Measurements from ENCODE around the gene CNOT11. TPM values are rescaled to one million over a fixed set of nuclear protein-coding genes. Genes with fewer than 3 reads are reported as not detected.

Gene CNOT11
- total RNA-seq, 1 experiment from 2014 or later = 54.0 TPM

DNA sequence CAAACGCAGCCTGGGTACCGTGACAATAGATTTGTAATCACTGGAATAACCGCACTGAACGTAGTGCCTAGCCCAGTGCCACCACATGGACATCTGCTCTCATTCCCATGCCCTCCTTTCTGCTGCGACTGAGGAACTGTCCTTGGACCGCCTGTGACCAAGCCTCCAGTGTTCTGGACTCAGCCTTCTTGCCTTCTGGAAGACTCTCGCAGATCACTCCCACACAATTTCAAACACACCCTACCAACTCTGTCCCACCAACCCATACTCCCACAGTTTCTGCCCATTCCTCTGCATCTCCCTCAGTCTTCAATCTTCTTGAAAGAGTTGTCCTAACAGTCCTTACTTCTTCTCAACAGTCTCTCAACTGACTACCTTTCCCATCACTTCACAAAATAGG is 53.7 kb downstream of the CNOT11 start (continued):
- TF ChIP-seq, protein P1, sequence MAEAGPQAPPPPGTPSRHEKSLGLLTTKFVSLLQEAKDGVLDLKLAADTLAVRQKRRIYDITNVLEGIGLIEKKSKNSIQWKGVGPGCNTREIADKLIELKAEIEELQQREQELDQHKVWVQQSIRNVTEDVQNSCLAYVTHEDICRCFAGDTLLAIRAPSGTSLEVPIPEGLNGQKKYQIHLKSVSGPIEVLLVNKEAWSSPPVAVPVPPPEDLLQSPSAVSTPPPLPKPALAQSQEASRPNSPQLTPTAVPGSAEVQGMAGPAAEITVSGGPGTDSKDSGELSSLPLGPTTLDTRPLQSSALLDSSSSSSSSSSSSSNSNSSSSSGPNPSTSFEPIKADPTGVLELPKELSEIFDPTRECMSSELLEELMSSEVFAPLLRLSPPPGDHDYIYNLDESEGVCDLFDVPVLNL (CRISPR knock-in tag; IDR thresholded peaks at IDR 0.05; ENCODE audit: borderline replicate concordance, low read depth) = no peak
- TF ChIP-seq ZNF396 (CRISPR knock-in tag; IDR thresholded peaks at IDR 0.05; ENCODE audit: borderline replicate concordance) = no peak

DNA sequence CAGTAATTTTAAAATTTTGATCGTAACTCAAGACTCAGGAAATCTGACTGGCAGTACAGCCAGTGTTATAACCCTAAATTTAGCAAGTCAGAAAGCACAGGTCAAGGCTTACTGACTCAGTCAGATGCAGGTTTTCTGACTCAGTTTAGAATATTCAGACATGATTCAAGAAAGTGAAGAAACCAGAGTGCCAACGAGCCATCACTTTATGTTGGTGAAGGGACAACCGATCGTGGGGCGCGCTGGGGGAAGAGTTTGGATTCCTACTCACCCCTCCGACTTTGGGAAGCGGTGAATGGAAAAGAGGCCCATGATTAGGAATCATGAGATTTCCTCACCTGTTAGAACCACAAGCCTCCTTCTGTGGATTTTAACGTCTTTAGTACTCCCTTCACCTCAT is 54.8 kb downstream of the CNOT11 start:
- ChIA-PET POLR2A (no interaction called here), CTCF (no interaction called here)
- no peak for DNase-seq (ENCODE audit: low spot score)
- H3K4me3 Mint-ChIP-seq = peak overlapping the region; percentile 87
- no peak overlapping the region for H3K27ac Mint-ChIP-seq
- H3K4me1 Mint-ChIP-seq = peaks cover 50% of the 10 kb centered on the region
- ATAC-seq = no peak
- TF ChIP-seq SMAD3 (CRISPR knock-in tag; IDR thresholded peaks at IDR 0.05; ENCODE audit: borderline replicate concordance) (0 out of 2 replicates have a peak, but pooled peaks have one; percentile 5), HMGA2 (CRISPR knock-in tag; IDR thresholded peaks at IDR 0.05) (no peak)
- peaks cover 14% of the 10 kb centered on the region for H3K36me3 Mint-ChIP-seq
- no peaks in the 10 kb centered on the region for H3K9me3 Mint-ChIP-seq
- peaks cover 9% of the 10 kb centered on the region for H3K27me3 Mint-ChIP-seq (ENCODE audit: low read depth)

DNA sequence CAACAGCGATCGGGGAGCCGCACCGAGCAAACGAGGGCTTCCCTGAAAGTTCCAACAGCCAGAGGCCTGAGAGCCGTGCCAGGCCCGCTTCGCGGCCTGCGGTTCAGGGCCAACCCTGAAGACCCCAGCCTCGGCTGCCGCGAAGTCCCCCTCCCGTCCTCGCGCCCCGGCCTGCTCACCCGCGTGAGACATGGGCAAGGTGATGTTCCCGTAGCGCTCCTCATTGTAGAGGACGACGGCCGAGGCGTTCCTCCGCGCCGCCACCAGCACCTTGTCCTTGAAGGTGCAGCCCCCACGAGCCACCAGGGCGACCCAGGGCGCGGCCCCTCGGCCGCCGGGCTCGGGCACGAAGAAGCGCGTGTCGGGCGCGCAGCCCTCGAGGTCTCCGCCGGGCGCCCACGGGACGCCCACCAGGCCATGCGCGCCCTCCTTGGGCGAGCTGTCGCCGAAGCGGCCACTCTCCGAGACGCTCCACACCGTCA is 55.3 kb downstream of the CNOT11 start:
- H3K4me1 Mint-ChIP-seq = peaks cover 50% of the 10 kb centered on the region
- peaks cover 9% of the 10 kb centered on the region for H3K27me3 Mint-ChIP-seq (ENCODE audit: low read depth)
- peak; percentile 32 for ATAC-seq
- H3K4me3 Mint-ChIP-seq = peak overlapping the region; percentile 87
- H3K36me3 Mint-ChIP-seq = peaks cover 11% of the 10 kb centered on the region
- ChIA-PET POLR2A (interaction anchor here (1.5 kb wide), 1 partner anchor 9 kb away, joined by 5 read pairs; no protein-coding TSS in a partner anchor), CTCF (interaction anchor here (0.6 to 1.7 kb wide), 7 partner anchors 34 to 523 kb away, joined by 3 to 14 read pairs (median 3); partner anchors contain the start of gene CREG2)
- DNase-seq (ENCODE audit: low spot score) = peak; percentile 35
- H3K27ac Mint-ChIP-seq = no peak overlapping the region
- H3K9me3 Mint-ChIP-seq = no peaks in the 10 kb centered on the region
- no peak; the same call in 1 of the 2 replicates for TF ChIP-seq KAT7 (CRISPR knock-in tag; IDR thresholded peaks at IDR 0.05; ENCODE audit: borderline replicate concordance)
- TF ChIP-seq MYBL2 (CRISPR knock-in tag; IDR thresholded peaks at IDR 0.05) = peak; percentile 51; the same call in 1 of the 2 replicates
- peak; percentile 85 for TF ChIP-seq ETV6 (CRISPR knock-in tag; IDR thresholded peaks at IDR 0.05)
- TF ChIP-seq CREM (CRISPR knock-in tag; IDR thresholded peaks at IDR 0.05) = 0 out of 2 replicates have a peak, but pooled peaks have one; percentile 49
- TF ChIP-seq TCF7 (CRISPR knock-in tag; IDR thresholded peaks at IDR 0.05; ENCODE audit: low read depth) = no peak
- TF ChIP-seq, protein P2, sequence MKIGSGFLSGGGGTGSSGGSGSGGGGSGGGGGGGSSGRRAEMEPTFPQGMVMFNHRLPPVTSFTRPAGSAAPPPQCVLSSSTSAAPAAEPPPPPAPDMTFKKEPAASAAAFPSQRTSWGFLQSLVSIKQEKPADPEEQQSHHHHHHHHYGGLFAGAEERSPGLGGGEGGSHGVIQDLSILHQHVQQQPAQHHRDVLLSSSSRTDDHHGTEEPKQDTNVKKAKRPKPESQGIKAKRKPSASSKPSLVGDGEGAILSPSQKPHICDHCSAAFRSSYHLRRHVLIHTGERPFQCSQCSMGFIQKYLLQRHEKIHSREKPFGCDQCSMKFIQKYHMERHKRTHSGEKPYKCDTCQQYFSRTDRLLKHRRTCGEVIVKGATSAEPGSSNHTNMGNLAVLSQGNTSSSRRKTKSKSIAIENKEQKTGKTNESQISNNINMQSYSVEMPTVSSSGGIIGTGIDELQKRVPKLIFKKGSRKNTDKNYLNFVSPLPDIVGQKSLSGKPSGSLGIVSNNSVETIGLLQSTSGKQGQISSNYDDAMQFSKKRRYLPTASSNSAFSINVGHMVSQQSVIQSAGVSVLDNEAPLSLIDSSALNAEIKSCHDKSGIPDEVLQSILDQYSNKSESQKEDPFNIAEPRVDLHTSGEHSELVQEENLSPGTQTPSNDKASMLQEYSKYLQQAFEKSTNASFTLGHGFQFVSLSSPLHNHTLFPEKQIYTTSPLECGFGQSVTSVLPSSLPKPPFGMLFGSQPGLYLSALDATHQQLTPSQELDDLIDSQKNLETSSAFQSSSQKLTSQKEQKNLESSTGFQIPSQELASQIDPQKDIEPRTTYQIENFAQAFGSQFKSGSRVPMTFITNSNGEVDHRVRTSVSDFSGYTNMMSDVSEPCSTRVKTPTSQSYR (CRISPR knock-in tag; IDR thresholded peaks at IDR 0.05) = peak; percentile 45; the same call in 1 of the 2 replicates
- TF ChIP-seq, protein P3, sequence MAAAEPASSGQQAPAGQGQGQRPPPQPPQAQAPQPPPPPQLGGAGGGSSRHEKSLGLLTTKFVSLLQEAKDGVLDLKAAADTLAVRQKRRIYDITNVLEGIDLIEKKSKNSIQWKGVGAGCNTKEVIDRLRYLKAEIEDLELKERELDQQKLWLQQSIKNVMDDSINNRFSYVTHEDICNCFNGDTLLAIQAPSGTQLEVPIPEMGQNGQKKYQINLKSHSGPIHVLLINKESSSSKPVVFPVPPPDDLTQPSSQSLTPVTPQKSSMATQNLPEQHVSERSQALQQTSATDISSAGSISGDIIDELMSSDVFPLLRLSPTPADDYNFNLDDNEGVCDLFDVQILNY (CRISPR knock-in tag; IDR thresholded peaks at IDR 0.05) = 0 out of 2 replicates have a peak, but pooled peaks have one; percentile 39
- TF ChIP-seq SMAD4 (CRISPR knock-in tag; IDR thresholded peaks at IDR 0.05) = 0 out of 2 replicates have a peak, but pooled peaks have one; percentile 46
- no peak for TF ChIP-seq CBFB (CRISPR knock-in tag; IDR thresholded peaks at IDR 0.05; ENCODE audit: low read depth)
- TF ChIP-seq, protein P4, sequence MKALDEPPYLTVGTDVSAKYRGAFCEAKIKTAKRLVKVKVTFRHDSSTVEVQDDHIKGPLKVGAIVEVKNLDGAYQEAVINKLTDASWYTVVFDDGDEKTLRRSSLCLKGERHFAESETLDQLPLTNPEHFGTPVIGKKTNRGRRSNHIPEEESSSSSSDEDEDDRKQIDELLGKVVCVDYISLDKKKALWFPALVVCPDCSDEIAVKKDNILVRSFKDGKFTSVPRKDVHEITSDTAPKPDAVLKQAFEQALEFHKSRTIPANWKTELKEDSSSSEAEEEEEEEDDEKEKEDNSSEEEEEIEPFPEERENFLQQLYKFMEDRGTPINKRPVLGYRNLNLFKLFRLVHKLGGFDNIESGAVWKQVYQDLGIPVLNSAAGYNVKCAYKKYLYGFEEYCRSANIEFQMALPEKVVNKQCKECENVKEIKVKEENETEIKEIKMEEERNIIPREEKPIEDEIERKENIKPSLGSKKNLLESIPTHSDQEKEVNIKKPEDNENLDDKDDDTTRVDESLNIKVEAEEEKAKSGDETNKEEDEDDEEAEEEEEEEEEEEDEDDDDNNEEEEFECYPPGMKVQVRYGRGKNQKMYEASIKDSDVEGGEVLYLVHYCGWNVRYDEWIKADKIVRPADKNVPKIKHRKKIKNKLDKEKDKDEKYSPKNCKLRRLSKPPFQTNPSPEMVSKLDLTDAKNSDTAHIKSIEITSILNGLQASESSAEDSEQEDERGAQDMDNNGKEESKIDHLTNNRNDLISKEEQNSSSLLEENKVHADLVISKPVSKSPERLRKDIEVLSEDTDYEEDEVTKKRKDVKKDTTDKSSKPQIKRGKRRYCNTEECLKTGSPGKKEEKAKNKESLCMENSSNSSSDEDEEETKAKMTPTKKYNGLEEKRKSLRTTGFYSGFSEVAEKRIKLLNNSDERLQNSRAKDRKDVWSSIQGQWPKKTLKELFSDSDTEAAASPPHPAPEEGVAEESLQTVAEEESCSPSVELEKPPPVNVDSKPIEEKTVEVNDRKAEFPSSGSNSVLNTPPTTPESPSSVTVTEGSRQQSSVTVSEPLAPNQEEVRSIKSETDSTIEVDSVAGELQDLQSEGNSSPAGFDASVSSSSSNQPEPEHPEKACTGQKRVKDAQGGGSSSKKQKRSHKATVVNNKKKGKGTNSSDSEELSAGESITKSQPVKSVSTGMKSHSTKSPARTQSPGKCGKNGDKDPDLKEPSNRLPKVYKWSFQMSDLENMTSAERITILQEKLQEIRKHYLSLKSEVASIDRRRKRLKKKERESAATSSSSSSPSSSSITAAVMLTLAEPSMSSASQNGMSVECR (CRISPR knock-in tag; IDR thresholded peaks at IDR 0.05; ENCODE audit: borderline replicate concordance) = peak; percentile 73; the same call in 1 of the 2 replicates
- TF ChIP-seq, protein P5, sequence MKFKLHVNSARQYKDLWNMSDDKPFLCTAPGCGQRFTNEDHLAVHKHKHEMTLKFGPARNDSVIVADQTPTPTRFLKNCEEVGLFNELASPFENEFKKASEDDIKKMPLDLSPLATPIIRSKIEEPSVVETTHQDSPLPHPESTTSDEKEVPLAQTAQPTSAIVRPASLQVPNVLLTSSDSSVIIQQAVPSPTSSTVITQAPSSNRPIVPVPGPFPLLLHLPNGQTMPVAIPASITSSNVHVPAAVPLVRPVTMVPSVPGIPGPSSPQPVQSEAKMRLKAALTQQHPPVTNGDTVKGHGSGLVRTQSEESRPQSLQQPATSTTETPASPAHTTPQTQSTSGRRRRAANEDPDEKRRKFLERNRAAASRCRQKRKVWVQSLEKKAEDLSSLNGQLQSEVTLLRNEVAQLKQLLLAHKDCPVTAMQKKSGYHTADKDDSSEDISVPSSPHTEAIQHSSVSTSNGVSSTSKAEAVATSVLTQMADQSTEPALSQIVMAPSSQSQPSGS (CRISPR knock-in tag; IDR thresholded peaks at IDR 0.05; ENCODE audit: borderline replicate concordance, low read depth) = 0 out of 2 replicates have a peak, but pooled peaks have one; percentile 34
- TF ChIP-seq, protein P6, sequence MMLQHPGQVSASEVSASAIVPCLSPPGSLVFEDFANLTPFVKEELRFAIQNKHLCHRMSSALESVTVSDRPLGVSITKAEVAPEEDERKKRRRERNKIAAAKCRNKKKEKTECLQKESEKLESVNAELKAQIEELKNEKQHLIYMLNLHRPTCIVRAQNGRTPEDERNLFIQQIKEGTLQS (CRISPR knock-in tag; conservative IDR thresholded peaks at IDR 0.05) = no peak
- TF ChIP-seq TEAD1 (CRISPR knock-in tag; IDR thresholded peaks at IDR 0.05) = no peak
- TF ChIP-seq RORB (CRISPR knock-in tag; IDR thresholded peaks at IDR 0.05) = no peak
- peak; percentile 58 for TF ChIP-seq ZNF263 (CRISPR knock-in tag; IDR thresholded peaks at IDR 0.05; ENCODE audit: low read depth)
- TF ChIP-seq GTF2I (CRISPR knock-in tag; conservative IDR thresholded peaks at IDR 0.05) = no peak
- TF ChIP-seq ZNF671 (CRISPR knock-in tag; IDR thresholded peaks at IDR 0.05) = no peak
- TF ChIP-seq EMX1 (CRISPR knock-in tag; IDR thresholded peaks at IDR 0.05) = no peak
- TF ChIP-seq GABPB1 (CRISPR knock-in tag; IDR thresholded peaks at IDR 0.05) = peak; percentile 23; the same call in 1 of the 2 replicates

Data from WTC11 (cell line).